ENCODE measurements around the gene IER2.

Gene IER2

GRCh38 chr19:13149628-13150186 lies 504 bp upstream of the IER2 start:
- H3K36me3 Mint-ChIP-seq: peaks cover 21% of the 10 kb centered on the region
- peak overlapping the region; percentile 92 for H3K27ac Mint-ChIP-seq
- H3K27me3 Mint-ChIP-seq: no peaks in the 10 kb centered on the region
- peak; percentile 18 for ATAC-seq
- no peaks in the 10 kb centered on the region for H3K9me3 Mint-ChIP-seq
- peak overlapping the region; percentile 95 for H3K4me3 Mint-ChIP-seq
- peaks cover 33% of the 10 kb centered on the region for H3K4me1 Mint-ChIP-seq

- Mint-ChIP-seq H3K27ac (peak overlapping the region; percentile 92), H3K36me3 (peaks cover 24% of the 10 kb centered on the region), H3K9me3 (no peaks in the 10 kb centered on the region), H3K4me1 (peaks cover 36% of the 10 kb centered on the region), H3K27me3 (no peaks in the 10 kb centered on the region), H3K4me3 (peak overlapping the region; percentile 95)
- no peak for ATAC-seq
Observed at GRCh38 chr19:13150931-13151604, 857 bp downstream of the IER2 start.

GRCh38 chr19:13151605-13152355 lies 1.6 kb downstream of the IER2 start:
- Mint-ChIP-seq H3K27me3 (no peaks in the 10 kb centered on the region), H3K27ac (peak overlapping the region; percentile 92), H3K9me3 (no peaks in the 10 kb centered on the region), H3K36me3 (peaks cover 24% of the 10 kb centered on the region), H3K4me1 (peaks cover 40% of the 10 kb centered on the region), H3K4me3 (peak overlapping the region; percentile 95)
- peak; percentile 63 for ATAC-seq

- Mint-ChIP-seq H3K9me3 (no peaks in the 10 kb centered on the region), H3K4me1 (peaks cover 42% of the 10 kb centered on the region), H3K27ac (peak overlapping the region; percentile 92), H3K27me3 (no peaks in the 10 kb centered on the region), H3K4me3 (peak overlapping the region; percentile 95), H3K36me3 (peaks cover 24% of the 10 kb centered on the region)
- peak; percentile 28 for ATAC-seq
Observed at GRCh38 chr19:13152356-13152973, 2.3 kb downstream of the IER2 start.

GRCh38 chr19:13152974-13153568 lies 2.9 kb downstream of the IER2 start:
- Mint-ChIP-seq H3K9me3 (no peaks in the 10 kb centered on the region), H3K4me1 (peaks cover 44% of the 10 kb centered on the region), H3K27ac (peak overlapping the region; percentile 92), H3K27me3 (no peaks in the 10 kb centered on the region), H3K4me3 (peak overlapping the region; percentile 95), H3K36me3 (peaks cover 24% of the 10 kb centered on the region)
- peak; percentile 49 for ATAC-seq

GRCh38 chr19:13153569-13154240 lies 3.5 kb downstream of the IER2 start:
- no peak for ATAC-seq
- peaks cover 24% of the 10 kb centered on the region for H3K36me3 Mint-ChIP-seq
- H3K4me1 Mint-ChIP-seq: peaks cover 44% of the 10 kb centered on the region
- H3K9me3 Mint-ChIP-seq: no peaks in the 10 kb centered on the region
- H3K4me3 Mint-ChIP-seq: peak overlapping the region; percentile 95
- H3K27me3 Mint-ChIP-seq: no peaks in the 10 kb centered on the region
- H3K27ac Mint-ChIP-seq: peak overlapping the region; percentile 92

- peak overlapping the region; percentile 92 for H3K27ac Mint-ChIP-seq
- H3K27me3 Mint-ChIP-seq: no peaks in the 10 kb centered on the region
- no peak for ATAC-seq
- peak overlapping the region; percentile 95 for H3K4me3 Mint-ChIP-seq
- H3K4me1 Mint-ChIP-seq: peaks cover 38% of the 10 kb centered on the region
- H3K9me3 Mint-ChIP-seq: no peaks in the 10 kb centered on the region
- peaks cover 24% of the 10 kb centered on the region for H3K36me3 Mint-ChIP-seq
Observed at GRCh38 chr19:13154241-13154778, 4.1 kb downstream of the IER2 start.

GRCh38 chr19:13154911-13155471 lies 4.8 kb downstream of the IER2 start:
- peak overlapping the region; percentile 95 for H3K4me3 Mint-ChIP-seq
- peak overlapping the region; percentile 92 for H3K27ac Mint-ChIP-seq
- H3K36me3 Mint-ChIP-seq: peaks cover 24% of the 10 kb centered on the region
- H3K4me1 Mint-ChIP-seq: peaks cover 38% of the 10 kb centered on the region
- H3K9me3 Mint-ChIP-seq: no peaks in the 10 kb centered on the region
- H3K27me3 Mint-ChIP-seq: no peaks in the 10 kb centered on the region
- peak; percentile 24 for ATAC-seq

GRCh38 chr19:13155472-13156359 lies 5.5 kb downstream of the IER2 start:
- ATAC-seq: peak; percentile 66
- Mint-ChIP-seq H3K36me3 (peaks cover 24% of the 10 kb centered on the region), H3K27ac (peak overlapping the region; percentile 92), H3K4me1 (peaks cover 36% of the 10 kb centered on the region), H3K9me3 (no peaks in the 10 kb centered on the region), H3K27me3 (no peaks in the 10 kb centered on the region), H3K4me3 (peak overlapping the region; percentile 95)

- H3K4me3 Mint-ChIP-seq: no peak overlapping the region
- H3K4me1 Mint-ChIP-seq: peaks cover 68% of the 10 kb centered on the region
Observed at GRCh38 chr19:13159713-13160112, 9.5 kb downstream of the IER2 start.

GRCh38 chr19:13160557-13160956 lies 10.3 kb downstream of the IER2 start:
- Mint-ChIP-seq H3K4me3 (no peak overlapping the region), H3K27ac (no peak overlapping the region), H3K36me3 (no peaks in the 10 kb centered on the region), H3K27me3 (no peaks in the 10 kb centered on the region), H3K4me1 (peaks cover 76% of the 10 kb centered on the region), H3K9me3 (no peaks in the 10 kb centered on the region)
- ATAC-seq: no peak

More at GRCh38 chr19:13159713-13160112, 9.5 kb downstream of the IER2 start:
- H3K27me3 Mint-ChIP-seq: no peaks in the 10 kb centered on the region
- H3K36me3 Mint-ChIP-seq: peaks cover 4% of the 10 kb centered on the region
- H3K27ac Mint-ChIP-seq: peak overlapping the region; percentile 49
- no peak for ATAC-seq
- no peaks in the 10 kb centered on the region for H3K9me3 Mint-ChIP-seq

GRCh38 chr19:13162724-13163608 lies 12.8 kb downstream of the IER2 start:
- Mint-ChIP-seq H3K9me3 (no peaks in the 10 kb centered on the region), H3K4me1 (peaks cover 77% of the 10 kb centered on the region), H3K27ac (peak overlapping the region; percentile 75), H3K36me3 (no peaks in the 10 kb centered on the region), H3K27me3 (no peaks in the 10 kb centered on the region), H3K4me3 (peak overlapping the region; percentile 80)
- peak; percentile 76 for ATAC-seq
